ENCODE measurements around the gene EMILIN2.

Gene EMILIN2

DNA sequence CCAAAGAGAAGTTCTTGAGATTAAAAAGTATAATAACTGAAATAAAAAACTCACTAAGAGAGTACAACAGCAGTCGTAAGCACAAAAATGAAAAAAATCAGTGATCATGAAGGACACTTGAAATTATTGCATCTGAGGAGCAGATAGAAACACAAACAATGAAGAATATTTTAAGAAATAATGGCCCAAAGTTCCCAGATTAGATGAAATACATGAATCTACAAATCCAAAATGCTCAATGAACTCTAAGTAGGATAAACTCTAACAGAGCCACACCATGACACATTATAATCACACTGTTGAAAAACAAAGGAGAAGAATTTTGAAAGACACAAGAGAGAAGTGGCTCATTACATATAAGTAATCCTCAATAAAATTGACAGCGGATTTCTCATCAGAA lies 31.9 kb upstream of the EMILIN2 start:
- TF ChIP-seq SPI1 (IDR thresholded peaks at IDR 0.05; ENCODE audit: borderline replicate concordance, low read depth) (no peak), POLR2AphosphoS5 (IDR thresholded peaks at IDR 0.05; ENCODE audit: low read depth) (no peak), GABPA (IDR thresholded peaks at IDR 0.05; ENCODE audit: low read depth) (no peak)
- TF ChIP-seq, protein P1, sequence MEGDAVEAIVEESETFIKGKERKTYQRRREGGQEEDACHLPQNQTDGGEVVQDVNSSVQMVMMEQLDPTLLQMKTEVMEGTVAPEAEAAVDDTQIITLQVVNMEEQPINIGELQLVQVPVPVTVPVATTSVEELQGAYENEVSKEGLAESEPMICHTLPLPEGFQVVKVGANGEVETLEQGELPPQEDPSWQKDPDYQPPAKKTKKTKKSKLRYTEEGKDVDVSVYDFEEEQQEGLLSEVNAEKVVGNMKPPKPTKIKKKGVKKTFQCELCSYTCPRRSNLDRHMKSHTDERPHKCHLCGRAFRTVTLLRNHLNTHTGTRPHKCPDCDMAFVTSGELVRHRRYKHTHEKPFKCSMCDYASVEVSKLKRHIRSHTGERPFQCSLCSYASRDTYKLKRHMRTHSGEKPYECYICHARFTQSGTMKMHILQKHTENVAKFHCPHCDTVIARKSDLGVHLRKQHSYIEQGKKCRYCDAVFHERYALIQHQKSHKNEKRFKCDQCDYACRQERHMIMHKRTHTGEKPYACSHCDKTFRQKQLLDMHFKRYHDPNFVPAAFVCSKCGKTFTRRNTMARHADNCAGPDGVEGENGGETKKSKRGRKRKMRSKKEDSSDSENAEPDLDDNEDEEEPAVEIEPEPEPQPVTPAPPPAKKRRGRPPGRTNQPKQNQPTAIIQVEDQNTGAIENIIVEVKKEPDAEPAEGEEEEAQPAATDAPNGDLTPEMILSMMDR (IDR thresholded peaks at IDR 0.05; ENCODE audit: insufficient read depth, low read length), result no peak
- TF ChIP-seq, protein P2, sequence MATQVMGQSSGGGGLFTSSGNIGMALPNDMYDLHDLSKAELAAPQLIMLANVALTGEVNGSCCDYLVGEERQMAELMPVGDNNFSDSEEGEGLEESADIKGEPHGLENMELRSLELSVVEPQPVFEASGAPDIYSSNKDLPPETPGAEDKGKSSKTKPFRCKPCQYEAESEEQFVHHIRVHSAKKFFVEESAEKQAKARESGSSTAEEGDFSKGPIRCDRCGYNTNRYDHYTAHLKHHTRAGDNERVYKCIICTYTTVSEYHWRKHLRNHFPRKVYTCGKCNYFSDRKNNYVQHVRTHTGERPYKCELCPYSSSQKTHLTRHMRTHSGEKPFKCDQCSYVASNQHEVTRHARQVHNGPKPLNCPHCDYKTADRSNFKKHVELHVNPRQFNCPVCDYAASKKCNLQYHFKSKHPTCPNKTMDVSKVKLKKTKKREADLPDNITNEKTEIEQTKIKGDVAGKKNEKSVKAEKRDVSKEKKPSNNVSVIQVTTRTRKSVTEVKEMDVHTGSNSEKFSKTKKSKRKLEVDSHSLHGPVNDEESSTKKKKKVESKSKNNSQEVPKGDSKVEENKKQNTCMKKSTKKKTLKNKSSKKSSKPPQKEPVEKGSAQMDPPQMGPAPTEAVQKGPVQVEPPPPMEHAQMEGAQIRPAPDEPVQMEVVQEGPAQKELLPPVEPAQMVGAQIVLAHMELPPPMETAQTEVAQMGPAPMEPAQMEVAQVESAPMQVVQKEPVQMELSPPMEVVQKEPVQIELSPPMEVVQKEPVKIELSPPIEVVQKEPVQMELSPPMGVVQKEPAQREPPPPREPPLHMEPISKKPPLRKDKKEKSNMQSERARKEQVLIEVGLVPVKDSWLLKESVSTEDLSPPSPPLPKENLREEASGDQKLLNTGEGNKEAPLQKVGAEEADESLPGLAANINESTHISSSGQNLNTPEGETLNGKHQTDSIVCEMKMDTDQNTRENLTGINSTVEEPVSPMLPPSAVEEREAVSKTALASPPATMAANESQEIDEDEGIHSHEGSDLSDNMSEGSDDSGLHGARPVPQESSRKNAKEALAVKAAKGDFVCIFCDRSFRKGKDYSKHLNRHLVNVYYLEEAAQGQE (IDR thresholded peaks at IDR 0.05; ENCODE audit: insufficient replicate concordance, low read depth), result no peak
- H3K27me3 ChIP-seq (ENCODE audit: insufficient read depth, poor library complexity, severe bottlenecking), result no peaks in the 10 kb centered on the region
- H3K4me3 ChIP-seq (replicated peaks; ENCODE audit: insufficient read depth, low read length), result no peak overlapping the region
- no peak overlapping the region for H3K27ac ChIP-seq (replicated peaks)
- DNase-seq (ENCODE audit: low read depth in 1 of 2, low spot score in 1 of 2), result no peak

DNA sequence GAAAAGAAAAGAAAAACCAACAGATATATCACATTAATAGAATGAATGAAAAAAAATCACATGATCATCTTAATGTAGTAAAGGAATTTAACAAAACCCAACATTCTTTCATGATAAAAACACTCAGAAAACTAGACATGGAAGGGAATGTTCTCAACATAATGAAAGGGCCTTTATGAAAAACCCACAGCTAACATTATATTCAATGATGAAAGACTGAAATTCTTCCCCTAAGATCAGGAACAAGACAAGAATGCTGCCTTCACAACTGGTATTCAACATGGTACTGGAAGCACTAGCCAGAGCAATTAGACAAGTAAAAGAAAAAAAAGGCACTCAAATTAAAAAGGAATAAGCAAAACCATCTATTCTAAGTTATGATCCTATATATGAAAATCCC lies 28.5 kb upstream of the EMILIN2 start:
- no peak for DNase-seq (ENCODE audit: low read depth in 1 of 2, low spot score in 1 of 2)
- no peak overlapping the region for H3K4me3 ChIP-seq (replicated peaks; ENCODE audit: insufficient read depth, low read length)
- H3K27ac ChIP-seq (replicated peaks), result no peak overlapping the region
- H3K27me3 ChIP-seq (ENCODE audit: insufficient read depth, poor library complexity, severe bottlenecking), result no peaks in the 10 kb centered on the region
- TF ChIP-seq, protein P1 (IDR thresholded peaks at IDR 0.05; ENCODE audit: insufficient read depth, low read length), result no peak
- TF ChIP-seq SPI1 (IDR thresholded peaks at IDR 0.05; ENCODE audit: borderline replicate concordance, low read depth), result no peak
- TF ChIP-seq POLR2AphosphoS5 (IDR thresholded peaks at IDR 0.05; ENCODE audit: low read depth), result no peak
- TF ChIP-seq, protein P2 (IDR thresholded peaks at IDR 0.05; ENCODE audit: insufficient replicate concordance, low read depth), result no peak
- no peak for TF ChIP-seq GABPA (IDR thresholded peaks at IDR 0.05; ENCODE audit: low read depth)

DNA sequence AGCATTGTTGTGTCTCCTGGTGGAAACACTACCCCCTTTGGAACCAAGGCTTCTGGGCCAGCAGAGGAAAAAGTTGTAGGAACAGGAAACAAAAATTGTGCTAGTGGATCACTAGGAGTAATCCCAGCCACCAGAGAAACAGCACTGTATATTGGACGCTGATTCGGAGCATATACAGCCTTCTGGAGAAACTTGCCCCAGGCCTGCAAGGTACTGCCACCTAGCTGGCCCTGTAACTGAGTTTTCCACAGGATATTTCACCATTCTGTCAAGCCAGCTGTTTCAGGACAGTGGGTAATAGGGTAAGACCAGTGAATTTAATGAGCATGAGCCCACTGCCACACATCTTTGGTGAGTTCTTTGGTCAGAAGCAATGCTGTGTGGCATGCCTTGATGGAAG lies 25.1 kb upstream of the EMILIN2 start:
- no peaks in the 10 kb centered on the region for H3K27me3 ChIP-seq (ENCODE audit: insufficient read depth, poor library complexity, severe bottlenecking)
- H3K27ac ChIP-seq (replicated peaks), result no peak overlapping the region
- TF ChIP-seq POLR2AphosphoS5 (IDR thresholded peaks at IDR 0.05; ENCODE audit: low read depth) (no peak), SPI1 (IDR thresholded peaks at IDR 0.05; ENCODE audit: borderline replicate concordance, low read depth) (no peak), GABPA (IDR thresholded peaks at IDR 0.05; ENCODE audit: low read depth) (no peak)
- TF ChIP-seq, protein P2 (IDR thresholded peaks at IDR 0.05; ENCODE audit: insufficient replicate concordance, low read depth), result no peak
- TF ChIP-seq, protein P1 (IDR thresholded peaks at IDR 0.05; ENCODE audit: insufficient read depth, low read length), result no peak
- no peak for DNase-seq (ENCODE audit: low read depth in 1 of 2, low spot score in 1 of 2)
- H3K4me3 ChIP-seq (replicated peaks; ENCODE audit: insufficient read depth, low read length), result no peak overlapping the region

Measured in HL-60 (cell line).